Esophagus (tissue), 2 donors: ENCODE data around the gene EPHB6. TPM values are rescaled to one million over a fixed set of nuclear protein-coding genes. Genes with fewer than 3 reads are reported as not detected.

Source experiments
- H3K27ac ChIP-seq, 2 donors: one replicate each; pipeline ENCODE4 v1.5.1; 2013; ENCODE audit warnings: low read depth in 2 of 2, mild to moderate bottlenecking in 2 of 2, inconsistent platforms in 1 of 2, low read length in 1 of 2, moderate library complexity in 1 of 2
- H3K27me3 ChIP-seq, 2 donors: one replicate each; pipeline ENCODE4 v1.6.1; 2013; ENCODE audit warnings: low read length in 2 of 2, control low read depth in 1 of 2, mild to moderate bottlenecking in 1 of 2; ENCODE audit not compliant: insufficient read depth in 2 of 2, control insufficient read depth in 1 of 2
- H3K36me3 ChIP-seq, 2 donors: one replicate each; pipeline ENCODE4 v1.6.1; 2013; ENCODE audit warnings: low read length in 1 of 2; ENCODE audit not compliant: control insufficient read depth in 2 of 2, insufficient read depth in 2 of 2
- H3K4me1 ChIP-seq, 2 donors: one replicate each; pipeline ENCODE4 v1.6.1; 2013; ENCODE audit warnings: low read length in 1 of 2; ENCODE audit not compliant: control insufficient read depth in 2 of 2, insufficient read depth in 2 of 2
- H3K4me3 ChIP-seq, 2 donors: one replicate each; pipeline ENCODE4 v1.5.1; 2013; ENCODE audit warnings: low read length in 2 of 2, mild to moderate bottlenecking in 2 of 2, low read depth in 1 of 2, moderate library complexity in 1 of 2
- H3K9me3 ChIP-seq, 2 donors: one replicate each; pipeline ENCODE4 v1.6.1; 2013; ENCODE audit warnings: mild to moderate bottlenecking in 2 of 2, low read depth in 1 of 2, low read length in 1 of 2, moderate library complexity in 1 of 2; ENCODE audit not compliant: control insufficient read depth in 2 of 2, insufficient read depth in 1 of 2
- WGBS, 2 donors: extraction: QIAGEN DNeasy Blood & Tissue Kit; methylation state at CpG; one replicate each; pipeline ENCODE4 v1.1.7; 2013; 5-methylcytosine and 5-hydroxymethylcytosine counted together
- polyA plus RNA-seq, 2 donors: library from polyadenylated mRNA; stranded (reverse); fragments of 200-250 nt; gene quantifications; one replicate each; pipeline ENCODE4 v1.2.3, GENCODE V29; 2013
- donor health status: healthy with polysubstance abuse.
- donor health status: Bipolar disorder and iron deficiency.

The EPHB6 gene
- polyA plus RNA-seq, 2 donors, result 17.0 to 33.3 TPM

GRCh38 chr7:142827951-142828500, 26.9 kb upstream of the EPHB6 start:
- 31 to 52% methylated on average over 1 of the region's 1 CpG for WGBS, 2 donors

DNA sequence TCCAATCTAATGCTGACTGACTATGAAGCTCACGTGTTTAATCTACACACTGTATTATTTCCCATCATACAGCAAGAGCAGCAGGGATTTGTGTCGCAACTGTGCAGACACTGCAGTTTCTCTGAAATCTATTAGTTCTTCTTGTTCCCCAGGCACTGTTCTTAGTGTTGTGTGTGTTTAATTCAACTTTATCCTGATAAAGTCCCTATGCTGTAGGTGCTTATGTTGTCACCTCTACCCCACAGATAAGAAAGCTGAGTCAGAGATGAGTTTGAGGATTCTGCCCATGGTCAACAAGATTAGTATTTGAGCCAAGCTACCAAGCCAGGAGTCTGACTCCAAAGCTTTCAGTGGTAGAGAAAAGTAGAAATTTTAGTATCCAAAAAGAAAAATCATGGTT, 22.5 kb upstream of the EPHB6 start:
- Histone ChIP-seq H3K27me3 (no peaks in the 10 kb centered on the region), H3K4me3 (no peak overlapping the region), H3K4me1 (no peaks in the 10 kb centered on the region), H3K9me3 (no peaks in the 10 kb centered on the region), H3K36me3 (no peaks in the 10 kb centered on the region), H3K27ac (no peak overlapping the region)
- WGBS, 2 donors, result 66 to 67% methylated on average over 2 of the region's 2 CpGs

More at GRCh38 chr7:142827951-142828500, 26.9 kb upstream of the EPHB6 start:
- Histone ChIP-seq H3K36me3 (no peaks in the 10 kb centered on the region), H3K27ac (no peak overlapping the region), H3K27me3 (no peaks in the 10 kb centered on the region), H3K4me3 (no peak overlapping the region), H3K4me1 (no peaks in the 10 kb centered on the region), H3K9me3 (no peaks in the 10 kb centered on the region)

GRCh38 chr7:142833174-142834048, 21.5 kb upstream of the EPHB6 start:
- Histone ChIP-seq H3K36me3 (no peaks in the 10 kb centered on the region), H3K9me3 (no peaks in the 10 kb centered on the region), H3K4me3 (no peak overlapping the region), H3K27me3 (no peaks in the 10 kb centered on the region), H3K4me1 (no peaks in the 10 kb centered on the region), H3K27ac (no peak overlapping the region)
- 63 to 68% methylated on average over 6 of the region's 6 CpGs for WGBS, 2 donors

DNA sequence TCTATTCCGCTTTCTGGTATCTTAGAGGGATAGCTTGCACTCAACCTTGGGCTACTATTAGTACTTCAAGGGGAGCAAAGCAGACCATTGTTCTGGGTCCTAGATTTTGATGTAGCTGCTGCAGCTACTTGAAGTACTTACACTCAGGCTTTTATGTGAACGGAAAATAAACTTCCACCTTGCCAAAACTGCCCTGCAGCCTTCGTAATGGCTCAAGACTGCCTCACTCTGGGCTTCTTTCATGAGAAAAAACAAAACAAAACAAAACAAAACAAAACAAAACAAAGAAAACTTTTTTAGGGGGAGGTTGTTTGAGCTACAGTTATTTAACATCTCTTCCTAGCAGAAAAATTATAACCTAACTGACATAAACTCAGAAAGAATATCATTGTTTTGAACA, 19.4 kb upstream of the EPHB6 start:
- 31 to 51% methylated on average over 3 of the region's 3 CpGs for WGBS, 2 donors
- H3K4me1 ChIP-seq, result no peaks in the 10 kb centered on the region
- no peak overlapping the region for H3K27ac ChIP-seq
- H3K27me3 ChIP-seq, result no peaks in the 10 kb centered on the region
- H3K9me3 ChIP-seq, result no peaks in the 10 kb centered on the region
- H3K4me3 ChIP-seq, result no peak overlapping the region
- H3K36me3 ChIP-seq, result no peaks in the 10 kb centered on the region

DNA sequence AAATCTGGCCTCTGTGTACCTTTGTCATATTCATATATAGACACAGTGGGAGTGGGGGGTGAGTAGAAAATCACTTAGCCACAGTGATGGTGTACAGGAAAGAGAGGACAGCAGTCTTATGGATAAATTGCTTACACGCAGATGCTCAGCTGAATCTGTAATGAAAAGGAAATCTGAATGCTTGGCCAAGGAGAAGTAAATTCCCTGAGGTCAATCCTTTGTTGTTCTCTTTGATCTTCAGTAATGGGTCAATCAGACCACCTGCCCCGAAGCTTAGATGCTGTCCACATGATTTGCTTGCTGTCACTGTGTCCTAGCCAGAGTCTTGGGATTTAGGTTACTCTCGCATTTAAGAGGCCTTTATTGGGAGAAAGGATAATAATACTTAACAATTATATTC, 18.4 kb upstream of the EPHB6 start:
- 91 to 92% methylated on average over 3 of the region's 3 CpGs for WGBS, 2 donors
- no peaks in the 10 kb centered on the region for H3K36me3 ChIP-seq
- H3K9me3 ChIP-seq, result no peaks in the 10 kb centered on the region
- H3K27me3 ChIP-seq, result no peaks in the 10 kb centered on the region
- no peaks in the 10 kb centered on the region for H3K4me1 ChIP-seq
- no peak overlapping the region for H3K4me3 ChIP-seq
- no peak overlapping the region for H3K27ac ChIP-seq

GRCh38 chr7:142838461-142839213, 16.2 kb upstream of the EPHB6 start:
- WGBS, 2 donors, result 68 to 71% methylated on average over 4 of the region's 4 CpGs
- no peaks in the 10 kb centered on the region for H3K9me3 ChIP-seq
- no peaks in the 10 kb centered on the region for H3K36me3 ChIP-seq
- H3K27me3 ChIP-seq, result no peaks in the 10 kb centered on the region
- no peak overlapping the region for H3K4me3 ChIP-seq
- no peak overlapping the region for H3K27ac ChIP-seq
- no peaks in the 10 kb centered on the region for H3K4me1 ChIP-seq

DNA sequence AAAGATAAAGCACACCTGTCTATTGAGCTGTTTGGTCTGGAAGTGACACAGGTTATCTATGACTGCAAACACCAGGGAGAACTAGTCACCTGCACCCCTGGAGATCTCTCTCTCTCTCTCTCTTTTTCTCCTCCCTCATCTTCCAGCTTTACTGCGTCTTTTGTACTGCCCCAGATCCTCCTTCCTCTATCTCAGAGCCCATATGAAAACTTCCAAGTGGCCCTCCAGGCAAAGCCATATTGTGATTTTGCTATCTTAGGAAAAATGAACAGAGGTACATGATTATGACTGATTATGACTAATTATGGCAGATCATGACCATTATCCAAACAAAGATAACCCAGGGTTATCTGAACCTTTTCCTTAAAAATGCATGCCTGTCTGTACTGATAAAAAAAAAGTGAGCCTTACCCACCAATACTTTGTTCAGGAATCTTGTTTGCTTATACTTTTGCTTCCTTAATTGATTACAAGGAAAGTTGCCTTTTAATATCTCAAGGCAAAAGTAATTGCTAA, 12.6 kb upstream of the EPHB6 start:
- Histone ChIP-seq H3K36me3 (no peaks in the 10 kb centered on the region), H3K9me3 (no peaks in the 10 kb centered on the region), H3K4me1 (no peaks in the 10 kb centered on the region), H3K27ac (no peak overlapping the region), H3K4me3 (no peak overlapping the region), H3K27me3 (no peaks in the 10 kb centered on the region)
- WGBS, 2 donors, result 74 to 83% methylated on average over 1 of the region's 1 CpG

DNA sequence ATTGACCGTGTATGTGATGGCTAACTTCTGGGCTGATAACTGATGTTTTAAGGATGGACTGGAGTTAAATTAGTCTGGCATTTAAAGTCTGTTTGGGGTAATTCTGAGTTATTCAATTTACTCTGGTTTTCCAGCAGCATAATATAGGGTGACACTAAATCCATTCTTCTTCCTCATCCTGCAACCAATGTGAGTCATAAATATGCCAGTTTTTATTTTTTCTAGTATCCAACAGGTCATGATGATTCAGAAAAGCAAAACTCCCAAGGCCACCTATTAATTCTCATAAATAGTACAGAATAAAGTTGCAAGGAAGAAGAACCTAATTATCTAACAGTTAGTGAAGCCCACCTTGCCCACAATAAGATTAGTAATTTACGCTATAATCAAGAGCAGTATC, 7.5 kb upstream of the EPHB6 start:
- Histone ChIP-seq H3K9me3 (no peaks in the 10 kb centered on the region), H3K4me1 (no peaks in the 10 kb centered on the region), H3K27ac (no peak overlapping the region), H3K4me3 (no peak overlapping the region), H3K27me3 (no peaks in the 10 kb centered on the region), H3K36me3 (no peaks in the 10 kb centered on the region)
- WGBS, 2 donors, result 89 to 92% methylated on average over 2 of the region's 2 CpGs

GRCh38 chr7:142851269-142851668, 3.6 kb upstream of the EPHB6 start:
- Histone ChIP-seq H3K4me1 (peaks cover 4 to 6% of the 10 kb centered on the region in 2 donors), H3K27me3 (no peaks in the 10 kb centered on the region), H3K4me3 (no peak overlapping the region), H3K36me3 (no peaks in the 10 kb centered on the region), H3K9me3 (no peaks in the 10 kb centered on the region), H3K27ac (no peak overlapping the region)
- WGBS, 2 donors, result 84 to 85% methylated on average over 4 of the region's 4 CpGs
